H1 (cell line): ENCODE results near the gene ABCA1. TPM values are rescaled to one million over a fixed set of nuclear protein-coding genes. Genes with fewer than 3 reads are reported as not detected.

Source experiments
- CTCF ChIA-PET: fragments of 300-600 bp; sonication (Branson Sonifier 250); formaldehyde crosslinking; loops from one replicate; lab custom pipeline; 2021; ENCODE audit not compliant: partially characterized antibody; lab: Charles Lee
- POLR2A ChIA-PET: fragments of 300-600 bp; sonication (Branson Sonifier 250); formaldehyde crosslinking; loops from one replicate; lab custom pipeline; 2021; ENCODE audit warnings: inconsistent platforms; ENCODE audit not compliant: partially characterized antibody; lab: Charles Lee
- DNase-seq, 2 experiments: peaks; one replicate each; pipeline versions ENCODE4 v3.0.0 to v3.0.0-alpha.2; 2010 to 2022; ENCODE audit warnings: low spot score in 2 of 2, low read depth in 1 of 2, mixed read lengths in 1 of 2
- FAIRE-seq: peaks from 2 replicates; lab custom pipeline; 2011; peaks lifted over from hg19 to GRCh38; lab: Jason Lieb, UNC
- H2AFZ ChIP-seq: 2 replicates; pipeline ENCODE4 v1.8.1; 2012; ENCODE audit warnings: low read length, inconsistent platforms
- H2AK5ac ChIP-seq: 2 replicates; pipeline ENCODE4 v1.6.1; 2013; ENCODE audit warnings: low read depth, low read length
- H2BK120ac ChIP-seq: replicated peaks from 2 replicates; pipeline ENCODE3; 2013; ENCODE audit warnings: low read depth, low read length, inconsistent platforms
- H2BK12ac ChIP-seq: 2 replicates; pipeline ENCODE4 v1.6.1; 2013; ENCODE audit warnings: low read depth, low read length
- H2BK15ac ChIP-seq: 2 replicates; pipeline ENCODE4 v1.6.1; 2013; ENCODE audit warnings: low read length
- H2BK20ac ChIP-seq: 2 replicates; pipeline ENCODE4 v1.6.1; 2013; ENCODE audit warnings: low read length
- H2BK5ac ChIP-seq: 2 replicates; pipeline ENCODE4 v1.6.1; 2013; ENCODE audit warnings: low read depth, low read length
- H3K14ac ChIP-seq: 2 replicates; pipeline ENCODE4 v1.6.1; 2013; ENCODE audit warnings: inconsistent platforms; ENCODE audit not compliant: insufficient read length
- H3K18ac ChIP-seq: 2 replicates; pipeline ENCODE4 v1.6.1; 2013; ENCODE audit warnings: low read length; ENCODE audit errors: extremely low read depth
- H3K23ac ChIP-seq: 2 replicates; pipeline ENCODE4 v1.6.1; 2013; ENCODE audit warnings: inconsistent platforms; ENCODE audit not compliant: insufficient read length
- H3K23me2 ChIP-seq: 2 replicates; pipeline ENCODE4 v1.6.1; 2013; ENCODE audit warnings: low read depth, low read length
- H3K27ac ChIP-seq: 2 replicates; pipeline ENCODE4 v1.6.1; 2011; ENCODE audit warnings: low read depth, low read length, inconsistent platforms
- H3K27me3 ChIP-seq, 4 experiments: replicated peaks in 1 of 4; 1 replicate in 1 of 4; 2 replicates in 3 of 4; pipeline versions ENCODE4 v1.6.1 to v1.8.1; 2011 to 2013; ENCODE audit warnings: low read length in 3 of 4, mild to moderate bottlenecking in 3 of 4, inconsistent platforms in 2 of 4, mixed read lengths in 2 of 4, moderate library complexity in 1 of 4; ENCODE audit not compliant: control insufficient read depth in 3 of 4, insufficient read depth in 3 of 4; ENCODE audit errors: extremely low read depth in 1 of 4
- H3K36me3 ChIP-seq, 4 experiments: 2 replicates each; pipeline versions ENCODE4 v1.6.1 to v1.8.1; 2011 to 2013; ENCODE audit warnings: mild to moderate bottlenecking in 4 of 4, low read length in 3 of 4, moderate library complexity in 2 of 4, control low read depth in 1 of 4, inconsistent platforms in 1 of 4; ENCODE audit not compliant: insufficient read depth in 4 of 4, control insufficient read depth in 2 of 4
- H3K4ac ChIP-seq: replicated peaks from 2 replicates; pipeline ENCODE3; 2013; ENCODE audit warnings: low read length, low read depth, mixed read lengths, inconsistent platforms; ENCODE audit not compliant: insufficient read length
- H3K4me1 ChIP-seq, 4 experiments: replicated peaks in 1 of 4; 1 replicate in 1 of 4; 2 replicates in 3 of 4; pipeline versions ENCODE4 v1.6.1 to v1.8.1; 2011 to 2013; ENCODE audit warnings: low read length in 3 of 4, inconsistent platforms in 2 of 4, mixed read lengths in 1 of 4; ENCODE audit not compliant: insufficient read depth in 4 of 4, control insufficient read depth in 3 of 4
- H3K4me2 ChIP-seq, 2 experiments: 2 replicates each; pipeline versions ENCODE4 v1.6.1 to v1.8.1; 2011 to 2013; ENCODE audit warnings: low read depth in 2 of 2, low read length in 2 of 2, control low read depth in 1 of 2, inconsistent platforms in 1 of 2, mild to moderate bottlenecking in 1 of 2; ENCODE audit not compliant: insufficient read depth in 1 of 2
- H3K4me3 ChIP-seq, 4 experiments: fragments of 200-600, 300-600 bp in 1 of 4; sonication (generic), shearing (Covaris generic), sonication (Bioruptor Twin) in 1 of 4; 2 replicates each; pipeline versions ENCODE4 v1.5.1 to v1.8.1; 2011 to 2016; ENCODE audit warnings: low read length in 4 of 4, low read depth in 3 of 4, control low read depth in 2 of 4, inconsistent platforms in 2 of 4, mild to moderate bottlenecking in 2 of 4, mixed read lengths in 1 of 4, moderate library complexity in 1 of 4; ENCODE audit not compliant: insufficient read depth in 2 of 4; ENCODE audit errors: extremely low read depth in 1 of 4
- H3K56ac ChIP-seq: replicated peaks from 2 replicates; pipeline ENCODE3; 2013; ENCODE audit warnings: low read depth, mild to moderate bottlenecking, mixed read lengths, low read length, inconsistent platforms; ENCODE audit not compliant: insufficient read length
- H3K79me1 ChIP-seq: 2 replicates; pipeline ENCODE4 v1.6.1; 2013; ENCODE audit warnings: low read depth, low read length, control low read depth
- H3K79me2 ChIP-seq, 2 experiments: 2 replicates each; pipeline versions ENCODE4 v1.6.1 to v1.8.1; 2012 to 2013; ENCODE audit warnings: low read length in 2 of 2, mild to moderate bottlenecking in 2 of 2, inconsistent platforms in 1 of 2; ENCODE audit not compliant: insufficient read depth in 2 of 2, control insufficient read depth in 1 of 2
- H3K9ac ChIP-seq, 4 experiments: replicated peaks in 1 of 4; 1 replicate in 1 of 4; 2 replicates in 3 of 4; pipeline versions ENCODE4 v1.6.1 to v1.8.1; 2011 to 2013; ENCODE audit warnings: low read depth in 3 of 4, low read length in 3 of 4, control low read depth in 2 of 4, mild to moderate bottlenecking in 2 of 4, moderate library complexity in 2 of 4, inconsistent platforms in 1 of 4; ENCODE audit errors: extremely low read depth in 1 of 4
- H3K9me3 ChIP-seq, 2 experiments: 2 replicates each; pipeline versions ENCODE4 v1.6.1 to v1.8.1; 2012 to 2013; ENCODE audit warnings: mild to moderate bottlenecking in 2 of 2, moderate library complexity in 2 of 2, control low read depth in 1 of 2, inconsistent platforms in 1 of 2, low read depth in 1 of 2, low read length in 1 of 2, mixed read lengths in 1 of 2; ENCODE audit not compliant: insufficient read depth in 2 of 2
- H4K20me1 ChIP-seq, 2 experiments: replicated peaks in 1 of 2; 2 replicates each; pipeline versions ENCODE3 to v1.8.1; 2011 to 2013; ENCODE audit warnings: inconsistent platforms in 2 of 2, low read length in 2 of 2, mild to moderate bottlenecking in 1 of 2; ENCODE audit not compliant: insufficient read depth in 2 of 2, control insufficient read depth in 1 of 2
- H4K5ac ChIP-seq: 2 replicates; pipeline ENCODE4 v1.6.1; 2013; ENCODE audit warnings: low read length, low read depth, mixed read lengths, inconsistent platforms; ENCODE audit not compliant: insufficient read length
- H4K8ac ChIP-seq: 2 replicates; pipeline ENCODE4 v1.8.0; 2013; ENCODE audit warnings: mild to moderate bottlenecking, moderate library complexity, low read length, inconsistent platforms; ENCODE audit not compliant: insufficient read depth; ENCODE audit errors: extremely low read depth
- H4K91ac ChIP-seq: replicated peaks from 2 replicates; pipeline ENCODE3; 2013; ENCODE audit warnings: low read length, mixed read lengths, inconsistent platforms; ENCODE audit not compliant: insufficient read length
- ATF3 ChIP-seq: IDR thresholded peaks from 2 replicates; pipeline ENCODE4 v1.6.1; 2011; ENCODE audit warnings: low read depth, mild to moderate bottlenecking, low read length; ENCODE audit not compliant: insufficient read depth
- CHD2 ChIP-seq: IDR thresholded peaks from 2 replicates; pipeline ENCODE4 v1.6.1; 2012; ENCODE audit warnings: low read length, improper control_type of control experiment
- E2F6 ChIP-seq: IDR thresholded peaks from 2 replicates; pipeline ENCODE4 v1.6.1; 2012; ENCODE audit warnings: inconsistent platforms
- MAFK ChIP-seq: IDR thresholded peaks from 2 replicates; pipeline ENCODE4 v1.6.1; 2012; ENCODE audit warnings: low read depth, mild to moderate bottlenecking, improper control_type of control experiment, low read length
- NANOG ChIP-seq: IDR thresholded peaks from 2 replicates; pipeline ENCODE4 v1.6.1; 2011; ENCODE audit warnings: low read length, low read depth, mild to moderate bottlenecking, inconsistent platforms; ENCODE audit not compliant: insufficient read depth, poor library complexity, severe bottlenecking
- NRF1 ChIP-seq: IDR thresholded peaks from 2 replicates; pipeline ENCODE4 v1.6.1; 2011; ENCODE audit warnings: mild to moderate bottlenecking, low read depth, low read length, improper control_type of control experiment
- SIN3A ChIP-seq, 2 experiments: IDR thresholded peaks in 1 of 2; conservative IDR thresholded peaks in 1 of 2; 2 replicates each; pipeline ENCODE4 v1.6.1; 2011 to 2012; ENCODE audit warnings: low read length in 2 of 2, improper control_type of control experiment in 1 of 2, low read depth in 1 of 2, mild to moderate bottlenecking in 1 of 2
- SIRT6 ChIP-seq: IDR thresholded peaks from one replicate; pipeline ENCODE4 v1.7.1; 2012; ENCODE audit warnings: low read length, inconsistent platforms
- SP1 ChIP-seq: IDR thresholded peaks from 2 replicates; pipeline ENCODE4 v1.6.1; 2011; ENCODE audit warnings: low read depth, low read length
- TCF12 ChIP-seq: IDR thresholded peaks from 2 replicates; pipeline ENCODE4 v1.6.1; 2011; ENCODE audit warnings: low read depth, mild to moderate bottlenecking, low read length
- TEAD4 ChIP-seq: IDR thresholded peaks from 2 replicates; pipeline ENCODE4 v1.6.1; 2012; ENCODE audit warnings: low read depth, low read length, inconsistent platforms, mixed read lengths
- WGBS, 2 experiments: shearing (Covaris generic) in 1 of 2; methylation state at CpG; one replicate each; pipeline versions ENCODE4 v1.1.6 to v1.1.7; 2013 to 2015; ENCODE audit warnings: low lambda C conversion rate in 2 of 2, mixed read lengths in 2 of 2, inconsistent platforms in 1 of 2, low coverage in 1 of 2, missing lambda C conversion rate in 1 of 2; ENCODE audit not compliant: insufficient replicate concordance in 2 of 2, insufficient coverage in 1 of 2, insufficient read length in 1 of 2; ENCODE audit errors: extremely low coverage in 1 of 2, missing lambda C conversion rate in 1 of 2; 5-methylcytosine and 5-hydroxymethylcytosine counted together
- polyA plus RNA-seq, 7 experiments: library from polyadenylated mRNA; depleted of rRNA in 3 of 7; stranded (reverse) in 5 of 7; unstranded in 2 of 7; fragments of >200 nt in 5 of 7; fragments of 200-250 nt in 2 of 7; gene quantifications; 1 replicate in 5 of 7; 2 replicates in 1 of 7; 4 replicates in 1 of 7; pipeline versions ENCODE4 v1.2.1 to v1.2.3, GENCODE V29; 2011 to 2013; ENCODE audit warnings: missing spikeins in 2 of 7, mixed read lengths in 2 of 7
- total RNA-seq: library from RNA; stranded (reverse); fragmentation: NEBNext Ultra II Directional; extraction: Animal tissue kit (Norgen Biotek cat#: 25700); gene quantifications from 2 replicates; pipeline ENCODE4 v1.2.1, GENCODE V29; 2021

Gene ABCA1
- total and polyA plus RNA-seq, 2 of the 8 experiments (the other 6 are each of a cell fraction or from before 2014, with no cell fraction given) = 6.9 to 7.8 TPM

GRCh38 chr9:104748359-104749031 lies 179.5 kb downstream of the ABCA1 start:
- Histone ChIP-seq H2AFZ (peak overlapping the region; percentile 70; the same call in 1 of the 2 replicates), H2BK15ac (no peak overlapping the region), H3K4me3 (peak overlapping the region; percentile 74 to 89 (median 80)), H2BK20ac (no peak overlapping the region), H3K23me2 (peaks cover 7% of the 10 kb centered on the region; the same call in 1 of the 2 replicates), H3K4me1 (peaks cover 0 to 2% (median 0%) of the 10 kb centered on the region in 4 experiments; a peak in 4 of 7 replicates), H2BK12ac (no peak overlapping the region), H3K4ac (no peak overlapping the region), H3K18ac (no peak overlapping the region), H2AK5ac (no peak overlapping the region), H3K79me1 (no peaks in the 10 kb centered on the region), H2BK5ac (no peak overlapping the region), H2BK120ac (no peak overlapping the region), H4K8ac (0 out of 2 replicates have a peak overlapping the region, but pooled peaks have one; percentile 45), H3K79me2 (no peaks in the 10 kb centered on the region), H3K4me2 (peak overlapping the region; percentile 87 to 91), H3K36me3 (no peaks in the 10 kb centered on the region; a peak in 1 of 8 replicates), H4K91ac (no peak overlapping the region), H3K27ac (no peak overlapping the region), H4K20me1 (no peaks in the 10 kb centered on the region), H3K56ac (peak overlapping the region; percentile 82), H3K27me3 (no peaks in the 10 kb centered on the region), H4K5ac (no peak overlapping the region), H3K9ac (peak overlapping the region in 2 of 4 experiments; percentile 34 to 42; a peak in 5 of 7 replicates), H3K23ac (no peak overlapping the region), H3K14ac (no peak overlapping the region), H3K9me3 (no peaks in the 10 kb centered on the region)
- no peak for DNase-seq
- 27% methylated on average over 19 of the region's 19 CpGs; no CpG with 5 or more reads in 1 of the 2 experiments for WGBS, 2 experiments
- POLR2A ChIA-PET = interaction anchor here (0.8 kb wide), 1 partner anchor 15 kb away, joined by 3 read pairs; the partner anchor contains the start of gene NIPSNAP3B
- CTCF ChIA-PET = no interaction called here
- FAIRE-seq = no peak
- TF ChIP-seq CHD2 (no peak), TEAD4 (no peak), SIRT6 (no peak), MAFK (no peak), ATF3 (no peak), TCF12 (no peak), NRF1 (no peak), E2F6 (no peak), NANOG (no peak), SIN3A (conservative IDR thresholded peaks at IDR 0.05 in 1 of 2, IDR thresholded peaks at IDR 0.05 in 1 of 2; ENCODE audit: low read depth in 1 of 2, low read length in 2 of 2) (no peak), SP1 (no peak)
